ENCODE measurements around the gene RHOJ. TPM values are rescaled to one million over a fixed set of nuclear protein-coding genes. Genes with fewer than 3 reads are reported as not detected.
"Not testable (repeated sequence)": the region's sequence is repeated elsewhere in the genome, so short reads cannot be mapped to it uniquely, and the experiment has no call there.

RHOJ gene
- total RNA-seq, 6 donors from 2014 or later, result 4.6 to 42.5 (median 14.7) TPM

GRCh38 chr14:63164108-63164683, 40.0 kb upstream of the RHOJ start:
- H3K27ac ChIP-seq, result no peak overlapping the region
- TF ChIP-seq POLR2AphosphoS5 (IDR thresholded peaks at IDR 0.05), result no peak
- TF ChIP-seq CTCF (IDR thresholded peaks at IDR 0.05), result no peak
- TF ChIP-seq EP300 (IDR thresholded peaks at IDR 0.05), result no peak
- no peak for TF ChIP-seq POLR2A (IDR thresholded peaks at IDR 0.05)
- 86 to 94% methylated on average over 2 of the region's 2 CpGs for WGBS, 2 donors
- ATAC-seq (ENCODE audit: low FRiP score in 2 of 2) (no peak), DNase-seq (peak in 1 of 2 donors; percentile 15)
- H3K4me1 ChIP-seq, result no peaks in the 10 kb centered on the region
- no peak overlapping the region for H3K4me3 ChIP-seq
- no peaks in the 10 kb centered on the region for H3K27me3 ChIP-seq
- H3K9me3 ChIP-seq, result peaks cover 0 to 7% (median 2%) of the 10 kb centered on the region in 4 donors
- no peaks in the 10 kb centered on the region for H3K36me3 ChIP-seq

- H3K4me1 ChIP-seq; H3K4me3 ChIP-seq; H3K9me3 ChIP-seq; H3K27me3 ChIP-seq; H3K36me3 ChIP-seq; H3K27ac ChIP-seq; ATAC-seq (ENCODE audit: low FRiP score in 2 of 2); DNase-seq: not testable (repeated sequence)
- 93% methylated on average over 3 of the region's 23 CpGs; no CpG with 5 or more reads in 1 of the 2 donors for WGBS, 2 donors
Measured at GRCh38 chr14:63165267-63165666, 39.0 kb upstream of the RHOJ start.

- no peak overlapping the region for H3K27ac ChIP-seq
- no peaks in the 10 kb centered on the region for H3K4me1 ChIP-seq
- DNase-seq (no peak), ATAC-seq (ENCODE audit: low FRiP score in 2 of 2) (no peak)
- TF ChIP-seq POLR2AphosphoS5 (IDR thresholded peaks at IDR 0.05) (no peak), EP300 (IDR thresholded peaks at IDR 0.05) (no peak), POLR2A (IDR thresholded peaks at IDR 0.05) (no peak), CTCF (IDR thresholded peaks at IDR 0.05) (no peak)
- H3K36me3 ChIP-seq, result no peaks in the 10 kb centered on the region
- H3K9me3 ChIP-seq, result peaks cover 0 to 7% (median 2%) of the 10 kb centered on the region in 4 donors
- H3K4me3 ChIP-seq, result no peak overlapping the region
- WGBS, 2 donors, result 88 to 92% methylated on average over 2 of the region's 2 CpGs
- H3K27me3 ChIP-seq, result no peaks in the 10 kb centered on the region
Measured at GRCh38 chr14:63167044-63167443, 37.2 kb upstream of the RHOJ start.

- no peaks in the 10 kb centered on the region for H3K9me3 ChIP-seq
- 16 to 25% methylated on average over 2 of the region's 2 CpGs for WGBS, 2 donors
- no peak overlapping the region for H3K4me3 ChIP-seq
- ATAC-seq (ENCODE audit: low FRiP score in 2 of 2), result peak in 1 of 2 donors; percentile 65
- H3K27me3 ChIP-seq, result no peaks in the 10 kb centered on the region
- no peak for DNase-seq
- no peak overlapping the region for H3K27ac ChIP-seq
- H3K36me3 ChIP-seq, result no peaks in the 10 kb centered on the region
- peaks cover 0 to 12% (median 2%) of the 10 kb centered on the region in 4 donors for H3K4me1 ChIP-seq
- TF ChIP-seq POLR2AphosphoS5 (IDR thresholded peaks at IDR 0.05) (no peak), EP300 (IDR thresholded peaks at IDR 0.05) (no peak), CTCF (IDR thresholded peaks at IDR 0.05) (peak; percentile 18 to 42 (median 32)), POLR2A (IDR thresholded peaks at IDR 0.05) (no peak)
Measured at GRCh38 chr14:63174760-63175191, 29.5 kb upstream of the RHOJ start.

GRCh38 chr14:63175531-63175930, 28.7 kb upstream of the RHOJ start:
- H3K36me3 ChIP-seq, result no peaks in the 10 kb centered on the region
- WGBS, 2 donors, result 59 to 62% methylated on average over 2 of the region's 2 CpGs
- peaks cover 0 to 12% (median 2%) of the 10 kb centered on the region in 4 donors for H3K4me1 ChIP-seq
- no peaks in the 10 kb centered on the region for H3K27me3 ChIP-seq
- TF ChIP-seq POLR2AphosphoS5 (IDR thresholded peaks at IDR 0.05) (no peak), EP300 (IDR thresholded peaks at IDR 0.05) (no peak), POLR2A (IDR thresholded peaks at IDR 0.05) (no peak), CTCF (IDR thresholded peaks at IDR 0.05) (no peak)
- H3K9me3 ChIP-seq, result no peaks in the 10 kb centered on the region
- no peak for DNase-seq
- no peak overlapping the region for H3K27ac ChIP-seq
- no peak for ATAC-seq (ENCODE audit: low FRiP score in 2 of 2)
- no peak overlapping the region for H3K4me3 ChIP-seq
